Peyer's patch (tissue), 4 donors: ENCODE data around the gene SLC44A4. TPM values are rescaled to one million over a fixed set of nuclear protein-coding genes. Genes with fewer than 3 reads are reported as not detected.
"Not testable (repeated sequence)": the region's sequence is repeated elsewhere in the genome, so short reads cannot be mapped to it uniquely, and the experiment has no call there.

Experiments used
- DNase-seq, 3 donors: peaks; one replicate each; pipeline ENCODE4 v3.0.0-alpha.2; 2017 to 2019
- H3K27ac ChIP-seq, 4 donors: fragments of 200-600 bp; sonication (generic); one replicate each; pipeline ENCODE4 v1.5.1; 2016 to 2019
- H3K27me3 ChIP-seq, 2 donors: fragments of 200-600 bp; sonication (generic); one replicate each; pipeline ENCODE4 v1.5.1; 2019
- H3K36me3 ChIP-seq, 3 donors: fragments of 200-600 bp; sonication (generic); one replicate each; pipeline ENCODE4 v1.5.1; 2016 to 2019
- H3K4me1 ChIP-seq, 4 donors: fragments of 200-600 bp; sonication (generic); one replicate each; pipeline ENCODE4 v1.5.1; 2016 to 2019
- H3K4me3 ChIP-seq, 4 donors: fragments of 200-600 bp; sonication (generic); 1 replicate in 3 of 4; 2 replicates in 1 of 4; pipeline ENCODE4 v1.5.1; 2016 to 2019; ENCODE audit warnings: mild to moderate bottlenecking in 1 of 4
- H3K9me3 ChIP-seq, 4 donors: fragments of 200-600 bp; sonication (generic); one replicate each; pipeline ENCODE4 v1.5.1; 2016 to 2019; ENCODE audit warnings: mild to moderate bottlenecking in 1 of 4
- CTCF ChIP-seq, 6 experiments: fragments of 450-650 bp in 4 of 6; fragments of 200-600 bp in 2 of 6; sonication (generic) in 1 of 6; IDR thresholded peaks; one replicate each; pipeline ENCODE4 v1.5.1; 2017 to 2019; ENCODE audit warnings: antibody characterized with exemption in 6 of 6, mild to moderate bottlenecking in 3 of 6, moderate library complexity in 1 of 6
- POLR2A ChIP-seq, 2 donors: fragments of 450-650 bp; IDR thresholded peaks; one replicate each; pipeline ENCODE4 v1.5.1; 2017; ENCODE audit warnings: antibody characterized with exemption in 2 of 2, mild to moderate bottlenecking in 2 of 2, moderate library complexity in 2 of 2
- total RNA-seq, 4 donors: library from RNA; depleted of rRNA; stranded (reverse); fragments of >200 nt; gene quantifications; one replicate each; pipeline ENCODE4 v1.1.0, GENCODE V29; 2016

The SLC44A4 gene
- total RNA-seq, 4 donors from 2014 or later = 64.4 to 508 (median 436) TPM

DNA sequence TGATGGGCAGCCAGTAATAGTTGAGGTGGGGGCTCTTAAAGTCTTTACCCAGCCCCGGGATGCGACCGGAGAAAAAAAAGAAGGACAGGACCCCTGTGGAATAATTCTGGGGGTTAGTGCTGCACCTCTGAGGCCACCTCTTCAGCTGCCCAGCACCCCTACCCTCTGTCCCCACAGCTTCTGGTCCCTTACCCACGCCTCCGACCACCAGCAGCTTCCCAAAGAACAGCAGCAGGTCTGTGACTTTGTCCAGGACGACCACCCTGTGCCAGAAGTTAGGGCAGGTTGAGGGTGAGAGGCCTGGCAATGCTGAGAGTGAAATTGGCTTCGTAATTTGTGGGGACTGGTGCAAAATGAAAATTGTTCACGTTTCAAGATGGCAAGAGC is 14.0 kb downstream of the SLC44A4 start:
- Histone ChIP-seq H3K27me3 (no peaks in the 10 kb centered on the region), H3K36me3 (peaks cover 0 to 40% (median 0%) of the 10 kb centered on the region in 3 donors)

DNA sequence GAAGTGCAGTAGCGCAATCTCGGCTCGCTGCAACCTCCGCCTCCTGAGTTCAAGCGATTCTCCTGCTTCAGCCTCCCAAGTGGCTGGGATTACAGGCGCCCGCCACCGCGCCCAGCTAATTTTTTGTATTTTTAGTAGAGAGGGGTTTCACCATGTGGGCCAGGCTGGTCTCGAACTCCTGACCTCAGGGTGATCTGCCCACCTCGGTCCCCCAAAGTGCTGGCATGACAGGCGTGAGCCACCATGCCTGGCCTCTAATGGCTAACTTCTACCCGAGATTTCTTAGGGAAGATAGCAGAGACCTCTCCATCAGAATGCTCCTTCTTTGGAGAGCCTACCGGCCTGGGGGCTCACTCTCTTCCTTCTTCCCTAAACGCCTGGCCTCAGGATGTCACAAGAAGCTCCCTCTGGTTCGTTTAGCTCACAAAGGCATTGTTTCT is 14.7 kb downstream of the SLC44A4 start:
- Histone ChIP-seq H3K36me3 (peaks cover 0 to 44% (median 0%) of the 10 kb centered on the region in 3 donors), H3K4me1 (peaks cover 0 to 17% (median 2%) of the 10 kb centered on the region in 4 donors), H3K27ac (peak overlapping the region in 3 of 4 donors; percentile 27 to 86 (median 86)), H3K4me3 (peak overlapping the region; percentile 40 to 74 (median 54))
- H3K27me3 ChIP-seq, DNase-seq, H3K9me3 ChIP-seq: not testable (repeated sequence)

More for the DNA sequence above, 14.0 kb downstream of the SLC44A4 start:
- Histone ChIP-seq H3K4me3 (no peak overlapping the region), H3K4me1 (peaks cover 0 to 17% (median 2%) of the 10 kb centered on the region in 4 donors), H3K9me3 (no peaks in the 10 kb centered on the region), H3K27ac (no peak overlapping the region)
- no peak for DNase-seq
- no peak for TF ChIP-seq CTCF (IDR thresholded peaks at IDR 0.05)
- no peak for TF ChIP-seq POLR2A (IDR thresholded peaks at IDR 0.05)

DNA sequence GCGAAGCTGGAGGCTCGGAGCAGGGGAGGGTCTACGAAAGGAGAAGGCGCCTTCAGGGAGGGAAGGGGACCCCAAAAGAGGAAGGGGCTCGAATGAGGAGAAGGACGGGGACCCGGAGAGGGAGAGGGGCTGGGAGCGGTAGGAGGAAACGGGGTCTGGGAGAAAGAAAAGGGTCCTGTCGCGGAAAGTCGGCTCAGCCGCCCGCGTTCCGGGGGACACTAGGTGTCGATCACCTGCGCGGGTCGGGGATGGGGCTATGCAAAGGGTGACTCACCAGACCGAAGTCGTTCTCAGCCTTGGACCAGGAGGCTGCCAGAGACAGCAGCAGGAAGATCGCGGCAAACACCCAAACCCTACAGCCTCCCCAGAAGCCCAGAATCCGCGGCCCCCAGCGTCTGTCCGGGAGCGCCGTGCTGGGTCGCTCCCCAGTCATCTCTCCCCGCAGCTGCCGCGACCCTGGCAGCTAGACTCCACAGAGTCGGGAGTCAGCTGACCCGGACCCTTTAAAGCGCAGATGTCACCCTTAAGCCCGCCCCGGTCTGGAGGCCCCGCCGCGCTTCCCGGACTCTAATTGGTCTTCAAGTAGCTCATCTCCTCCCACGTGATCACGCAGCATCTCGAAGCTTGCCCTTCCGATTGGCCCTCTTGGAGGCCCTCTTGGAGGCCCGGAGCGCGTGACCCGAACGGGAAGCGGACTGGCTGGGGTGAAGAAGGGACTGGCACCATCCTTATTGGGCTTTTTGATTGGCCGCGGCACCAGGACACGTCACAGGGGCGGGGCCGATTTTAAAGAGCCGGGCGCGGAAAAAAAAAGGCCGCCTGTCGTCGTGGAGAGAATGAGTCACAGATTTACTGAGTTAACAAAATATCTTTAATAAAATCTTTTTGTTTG is 16.2 kb downstream of the SLC44A4 start, which contains the start of gene NEU1:
TSS of gene NEU1 (minus strand) at position 478 of the 892 bp plus-strand sequence. CDS start at position 433, 45 bp downstream.
- DNase-seq = peak; percentile 99 to 100 (median 100)
- H3K27me3 ChIP-seq = no peaks in the 10 kb centered on the region
- peak; percentile 93 to 96 for TF ChIP-seq POLR2A (IDR thresholded peaks at IDR 0.05)
- no peak for TF ChIP-seq CTCF (IDR thresholded peaks at IDR 0.05)
- peak within 1 kb of the TSS; percentile 64 to 75 (median 69) for H3K4me3 ChIP-seq
- H3K36me3 ChIP-seq = peaks cover 0 to 40% (median 0%) of the 10 kb centered on the region in 3 donors
- no peaks in the 10 kb centered on the region for H3K9me3 ChIP-seq
- H3K4me1 ChIP-seq = peaks cover 0 to 17% (median 2%) of the 10 kb centered on the region in 4 donors
- peak within 1 kb of the TSS; percentile 79 to 86 (median 86) for H3K27ac ChIP-seq

GRCh38 chr6:31861919-31862343 is 16.9 kb downstream of the SLC44A4 start:
- Histone ChIP-seq H3K27ac (peak overlapping the region; percentile 79 to 86 (median 86)), H3K4me1 (peaks cover 0 to 17% (median 2%) of the 10 kb centered on the region in 4 donors), H3K27me3 (no peaks in the 10 kb centered on the region), H3K36me3 (peaks cover 0 to 37% (median 0%) of the 10 kb centered on the region in 3 donors), H3K4me3 (peak overlapping the region; percentile 64 to 75 (median 69)), H3K9me3 (no peaks in the 10 kb centered on the region)
- TF ChIP-seq POLR2A (IDR thresholded peaks at IDR 0.05) (no peak), CTCF (IDR thresholded peaks at IDR 0.05) (no peak)
- no peak for DNase-seq

DNA sequence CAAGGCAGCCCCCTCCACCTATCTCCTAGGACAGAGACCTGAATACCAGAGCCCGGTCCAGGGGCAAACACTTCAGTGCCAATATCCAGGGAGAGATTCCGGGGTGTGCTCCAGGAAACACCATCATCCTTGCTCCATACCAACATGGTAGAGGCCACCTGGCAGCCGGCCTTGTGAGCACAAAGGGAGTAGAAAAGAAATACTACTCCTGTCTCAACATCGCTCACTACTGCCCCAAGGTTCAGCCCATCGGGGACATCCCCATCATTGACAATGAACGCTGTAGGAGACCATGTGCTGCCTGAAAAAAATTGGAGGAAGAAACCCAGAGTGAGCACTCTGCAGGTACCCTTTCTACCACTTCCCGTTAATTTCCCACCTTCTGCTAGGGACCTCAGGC is 17.6 kb downstream of the SLC44A4 start:
- Histone ChIP-seq H3K27me3 (no peaks in the 10 kb centered on the region), H3K9me3 (no peaks in the 10 kb centered on the region), H3K36me3 (peaks cover 0 to 31% (median 0%) of the 10 kb centered on the region in 3 donors), H3K4me3 (no peak overlapping the region), H3K4me1 (peaks cover 0 to 17% (median 2%) of the 10 kb centered on the region in 4 donors), H3K27ac (no peak overlapping the region)
- TF ChIP-seq POLR2A (IDR thresholded peaks at IDR 0.05) (no peak), CTCF (IDR thresholded peaks at IDR 0.05) (no peak)
- no peak for DNase-seq

GRCh38 chr6:31860349-31860748 is 18.4 kb downstream of the SLC44A4 start:
- Histone ChIP-seq H3K27ac (no peak overlapping the region), H3K9me3 (no peaks in the 10 kb centered on the region), H3K27me3 (no peaks in the 10 kb centered on the region), H3K4me3 (no peak overlapping the region), H3K4me1 (peaks cover 0 to 17% (median 2%) of the 10 kb centered on the region in 4 donors), H3K36me3 (peaks cover 0 to 29% (median 0%) of the 10 kb centered on the region in 3 donors)
- no peak for DNase-seq
- TF ChIP-seq CTCF (IDR thresholded peaks at IDR 0.05) (no peak), POLR2A (IDR thresholded peaks at IDR 0.05) (no peak)
